Activated CD8-positive, alpha-beta memory T cell treated with anti-CD3 and anti-CD28 coated beads for 24 hours (primary cell): ENCODE results near the gene ODAD4.

Experiments used
- DNase-seq: peaks from one replicate; pipeline ENCODE4 v3.0.0-alpha.2; 2020

The ODAD4 gene

GRCh38 chr17:41943492-41943891 is 13.1 kb downstream of the ODAD4 start:
- no peak for DNase-seq

DNA sequence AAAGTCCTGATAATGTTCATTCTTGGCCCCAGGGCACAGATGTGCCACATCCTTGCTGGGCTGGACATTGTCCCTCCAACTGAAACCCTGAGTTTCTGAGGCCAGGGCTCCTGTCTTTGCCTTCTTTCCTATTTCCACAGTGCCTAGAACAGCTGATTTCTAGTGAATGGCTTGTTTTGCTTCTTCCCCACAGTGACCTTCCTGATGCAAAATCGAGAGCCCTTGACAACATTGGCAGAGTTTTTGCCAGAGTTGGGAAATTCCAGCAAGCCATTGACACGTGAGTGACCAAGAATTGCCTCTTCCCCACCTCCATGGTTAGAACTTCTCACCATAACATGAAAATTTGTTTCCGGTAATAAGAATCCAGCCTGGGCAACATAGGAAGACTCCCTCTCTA is 14.5 kb downstream of the ODAD4 start:
- DNase-seq: no peak

- no peak for DNase-seq
These were observed 18.5 kb downstream of the ODAD4 start for GRCh38 chr17:41948762-41949460.

- no peak for DNase-seq
These were observed 26.1 kb downstream of the ODAD4 start for GRCh38 chr17:41956522-41956921.

GRCh38 chr17:41957031-41957868 is 26.8 kb downstream of the ODAD4 start:
- no peak for DNase-seq

GRCh38 chr17:41957869-41958439 is 27.5 kb downstream of the ODAD4 start:
- DNase-seq: no peak

DNA sequence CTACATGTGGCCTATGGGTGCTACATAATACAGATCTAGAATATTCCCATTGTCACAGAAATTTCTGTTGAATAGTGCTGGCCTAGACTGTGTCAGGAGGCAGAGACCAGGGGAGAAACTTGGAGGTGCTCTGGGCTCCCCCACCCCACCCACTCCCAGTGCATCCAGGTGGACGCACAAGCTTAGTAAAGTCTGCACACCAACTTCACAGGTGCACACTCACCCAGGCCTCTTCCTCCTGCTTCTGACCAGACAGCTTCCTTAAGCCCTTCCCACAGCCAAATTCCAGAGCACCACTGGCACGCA is 28.6 kb downstream of the ODAD4 start:
- no peak for DNase-seq

GRCh38 chr17:41959336-41960095 is 29.1 kb downstream of the ODAD4 start:
- no peak for DNase-seq

GRCh38 chr17:41962111-41962510 is 31.7 kb downstream of the ODAD4 start:
- DNase-seq: no peak

DNA sequence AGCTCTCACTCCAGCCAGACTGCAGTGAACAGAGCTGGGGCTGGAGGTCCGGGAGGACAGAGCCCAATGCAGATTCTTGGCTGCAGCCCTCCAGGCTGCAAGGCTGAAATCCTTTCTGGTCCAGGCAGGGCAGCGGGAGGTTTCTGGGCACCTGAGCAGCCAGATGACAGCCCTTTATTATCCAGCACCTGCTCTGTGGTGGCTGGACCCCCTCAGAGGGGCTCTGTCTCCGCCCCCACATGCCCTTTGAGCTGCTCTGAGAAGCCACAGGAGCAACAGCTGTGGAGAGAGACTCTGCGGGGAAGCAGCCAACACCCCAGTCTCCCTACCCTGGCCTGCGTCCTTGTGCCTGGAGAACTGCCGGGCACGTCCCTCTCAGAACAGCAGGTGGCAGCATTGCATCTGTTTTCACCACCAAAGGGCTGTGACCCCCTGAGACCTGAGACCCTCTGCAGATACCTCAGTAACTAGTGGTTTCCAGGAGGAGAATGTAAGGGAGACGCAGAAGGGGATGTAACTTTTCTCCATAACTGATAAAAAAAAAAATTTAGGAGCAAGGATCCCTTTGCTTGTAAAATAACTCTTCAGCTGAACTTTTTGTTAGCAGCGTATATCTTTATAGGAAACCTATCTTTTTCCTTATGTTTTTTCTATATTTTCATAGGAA is 32.5 kb downstream of the ODAD4 start:
- DNase-seq: peak; percentile 84

DNA sequence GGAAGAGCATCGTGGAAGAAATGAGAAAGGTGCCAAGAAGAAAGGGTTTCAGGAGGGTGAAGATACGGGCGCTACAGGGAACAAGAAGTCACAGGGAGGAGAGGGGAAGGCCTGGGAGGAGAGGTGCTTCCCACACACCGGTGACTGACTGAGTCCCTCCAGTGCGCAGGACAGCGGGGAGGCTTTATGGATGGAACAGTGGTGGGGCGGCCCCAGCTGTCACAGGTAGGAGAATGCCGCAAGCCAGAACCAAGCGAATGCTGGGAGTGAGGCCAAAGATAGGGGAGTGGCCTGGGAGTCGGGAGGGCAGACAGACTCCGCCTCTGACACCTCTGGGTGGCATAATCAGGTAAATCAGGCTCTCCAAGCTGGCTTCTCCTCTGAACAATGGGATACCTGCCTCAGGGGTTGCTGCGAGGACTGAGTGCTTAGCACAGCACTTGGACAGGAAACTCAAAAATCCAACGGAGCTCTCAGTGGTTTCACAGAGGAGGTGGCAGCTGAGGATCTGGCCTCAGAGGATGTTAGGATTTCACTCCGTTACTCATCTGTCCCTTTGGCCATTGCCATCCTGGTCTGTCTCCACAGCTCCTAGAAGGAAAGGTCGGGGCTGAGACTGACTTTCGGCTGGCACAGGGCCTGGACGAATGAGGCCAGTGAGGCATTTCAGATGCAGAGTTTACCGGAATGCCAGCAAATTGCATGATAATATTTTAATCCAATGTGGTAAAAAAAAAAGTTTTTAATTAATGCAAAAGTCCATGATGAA is 35.5 kb downstream of the ODAD4 start:
- DNase-seq: peak; percentile 80

DNA sequence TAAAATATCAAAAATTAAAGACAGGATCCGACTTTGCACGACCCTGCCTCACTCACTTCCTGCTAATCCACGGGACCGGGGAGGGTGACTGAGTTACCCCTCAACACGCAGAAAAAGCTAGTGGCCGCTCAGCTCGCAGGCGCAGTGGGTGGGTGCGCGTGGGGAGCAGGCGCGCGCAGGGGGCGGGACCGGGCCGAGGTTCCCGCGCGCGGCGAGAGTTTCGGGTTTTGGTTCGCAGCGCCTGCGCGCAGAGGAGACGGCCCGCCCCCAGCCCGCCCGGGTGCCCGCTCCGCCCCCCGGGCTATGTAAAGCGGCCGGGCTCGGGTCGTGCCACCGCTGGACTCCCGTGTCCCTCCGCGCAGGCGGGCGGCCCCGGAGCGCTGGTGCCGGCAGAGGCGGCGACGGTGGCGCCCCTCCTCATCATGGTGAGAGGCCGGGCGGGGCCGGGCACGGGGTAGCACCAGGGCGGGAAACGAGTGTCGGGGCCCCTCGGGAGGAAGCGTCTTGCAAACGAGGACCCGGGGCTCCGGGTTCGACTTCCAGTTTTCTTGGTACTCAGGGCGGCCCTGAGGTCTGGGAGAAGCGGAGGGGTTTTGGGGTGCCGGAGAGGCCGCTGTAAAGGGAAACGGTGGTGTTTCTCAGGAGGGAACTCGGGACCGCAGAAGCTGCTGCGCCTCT is 36.2 kb downstream of the ODAD4 start, which contains the start of gene CNP:
Gene CNP, plus strand, starts transcription at position 333 of the 678 bp plus-strand sequence. Its CDS starts 90 bp downstream, at position 423.
- DNase-seq: peak; percentile 96

DNA sequence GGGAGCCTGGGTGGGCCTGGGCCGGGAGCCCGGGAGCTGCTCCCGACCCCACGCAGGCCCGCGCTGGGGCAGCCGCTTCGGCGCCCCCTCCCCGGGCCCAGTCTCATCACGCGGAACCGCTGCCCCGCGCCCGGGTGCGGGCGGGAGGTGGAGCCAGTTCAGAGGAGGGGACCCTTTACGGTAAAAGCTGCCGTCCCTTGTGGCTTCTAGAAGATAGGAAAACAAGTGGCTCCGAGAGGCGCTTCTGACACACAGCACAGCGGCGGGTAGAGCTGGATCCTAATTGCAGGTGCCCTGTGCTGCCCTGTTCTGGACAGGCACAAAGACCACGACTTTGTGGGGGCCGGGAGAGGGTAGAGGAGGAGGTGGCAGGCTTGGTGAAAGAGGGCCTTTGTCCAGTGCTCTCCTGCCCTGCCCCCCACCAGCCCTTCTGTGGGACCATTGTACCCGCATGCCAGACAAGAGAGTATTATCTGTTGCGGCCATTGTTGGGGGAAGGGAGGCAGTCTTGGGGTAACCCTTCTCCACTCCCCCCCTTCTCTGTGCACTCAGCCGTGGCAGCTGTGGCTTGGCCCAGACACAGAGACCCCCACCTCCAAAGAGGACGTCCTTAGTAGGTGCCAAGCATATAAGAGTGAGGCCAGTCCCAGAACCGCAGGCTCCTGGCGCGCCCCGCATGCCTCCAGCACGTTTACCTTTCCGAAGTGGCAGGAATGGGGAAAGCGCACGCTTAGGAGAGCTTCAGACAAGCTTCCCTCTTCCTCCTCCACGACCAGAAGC is 36.9 kb downstream of the ODAD4 start:
- DNase-seq: peak; percentile 74

DNA sequence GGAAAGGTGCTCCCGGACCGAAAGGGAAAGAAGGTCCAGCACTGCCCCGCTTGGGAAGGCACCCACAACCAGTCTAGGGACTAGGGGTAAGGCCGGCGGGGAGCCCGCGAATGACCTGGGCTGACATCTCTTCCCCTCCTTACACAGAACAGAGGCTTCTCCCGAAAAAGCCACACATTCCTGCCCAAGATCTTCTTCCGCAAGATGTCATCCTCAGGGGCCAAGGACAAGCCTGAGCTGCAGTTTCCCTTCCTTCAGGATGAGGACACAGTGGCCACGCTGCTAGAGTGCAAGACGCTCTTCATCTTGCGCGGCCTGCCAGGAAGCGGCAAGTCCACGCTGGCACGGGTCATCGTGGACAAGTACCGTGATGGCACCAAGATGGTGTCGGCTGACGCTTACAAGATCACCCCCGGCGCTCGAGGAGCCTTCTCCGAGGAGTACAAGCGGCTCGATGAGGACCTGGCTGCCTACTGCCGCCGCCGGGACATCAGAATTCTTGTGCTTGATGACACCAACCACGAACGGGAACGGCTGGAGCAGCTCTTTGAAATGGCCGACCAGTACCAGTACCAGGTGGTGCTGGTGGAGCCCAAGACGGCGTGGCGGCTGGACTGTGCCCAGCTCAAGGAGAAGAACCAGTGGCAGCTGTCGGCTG is 37.6 kb downstream of the ODAD4 start:
- DNase-seq: no peak

DNA sequence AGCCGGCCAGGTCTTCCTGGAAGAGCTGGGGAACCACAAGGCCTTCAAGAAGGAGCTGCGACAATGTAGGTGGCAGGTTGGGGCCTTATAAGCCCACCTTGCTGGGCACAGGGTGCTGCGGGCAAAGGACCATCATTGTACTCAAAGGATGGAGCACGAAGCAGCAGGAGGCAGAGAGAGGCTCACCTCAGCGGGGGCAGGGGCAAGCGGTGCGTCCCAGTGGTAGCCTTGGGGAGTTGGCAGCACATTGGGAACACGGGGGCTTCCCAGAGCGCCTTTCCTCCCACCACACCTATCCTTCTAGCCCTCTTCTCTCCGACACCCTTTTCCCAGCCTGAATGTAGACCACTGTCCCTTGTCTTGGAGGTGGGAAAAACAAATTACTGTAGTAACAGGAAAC is 38.3 kb downstream of the ODAD4 start:
- DNase-seq: no peak

DNA sequence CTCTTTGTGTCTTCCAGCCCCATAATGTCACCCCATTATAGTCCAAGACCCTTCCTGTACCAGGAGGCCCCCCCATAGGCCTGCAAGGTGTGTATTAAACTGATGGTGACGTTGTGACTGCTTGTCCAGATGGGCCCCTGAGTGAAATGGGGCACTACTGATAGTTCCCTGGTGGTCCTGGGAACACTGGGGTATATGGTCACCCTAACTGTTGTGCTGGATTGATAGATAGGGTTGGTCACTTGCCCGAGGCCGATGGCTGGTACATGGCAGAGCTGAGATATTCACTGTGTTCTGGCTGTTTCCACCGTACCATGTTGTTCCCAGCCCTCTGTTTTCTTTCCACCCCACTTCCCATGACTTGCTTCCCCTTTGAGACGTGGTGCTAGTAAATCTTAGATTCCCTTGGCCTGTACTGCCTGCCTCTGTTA is 40.5 kb downstream of the ODAD4 start:
- DNase-seq: no peak

- DNase-seq: no peak
These were observed 41.5 kb downstream of the ODAD4 start for GRCh38 chr17:41971721-41972523.

DNA sequence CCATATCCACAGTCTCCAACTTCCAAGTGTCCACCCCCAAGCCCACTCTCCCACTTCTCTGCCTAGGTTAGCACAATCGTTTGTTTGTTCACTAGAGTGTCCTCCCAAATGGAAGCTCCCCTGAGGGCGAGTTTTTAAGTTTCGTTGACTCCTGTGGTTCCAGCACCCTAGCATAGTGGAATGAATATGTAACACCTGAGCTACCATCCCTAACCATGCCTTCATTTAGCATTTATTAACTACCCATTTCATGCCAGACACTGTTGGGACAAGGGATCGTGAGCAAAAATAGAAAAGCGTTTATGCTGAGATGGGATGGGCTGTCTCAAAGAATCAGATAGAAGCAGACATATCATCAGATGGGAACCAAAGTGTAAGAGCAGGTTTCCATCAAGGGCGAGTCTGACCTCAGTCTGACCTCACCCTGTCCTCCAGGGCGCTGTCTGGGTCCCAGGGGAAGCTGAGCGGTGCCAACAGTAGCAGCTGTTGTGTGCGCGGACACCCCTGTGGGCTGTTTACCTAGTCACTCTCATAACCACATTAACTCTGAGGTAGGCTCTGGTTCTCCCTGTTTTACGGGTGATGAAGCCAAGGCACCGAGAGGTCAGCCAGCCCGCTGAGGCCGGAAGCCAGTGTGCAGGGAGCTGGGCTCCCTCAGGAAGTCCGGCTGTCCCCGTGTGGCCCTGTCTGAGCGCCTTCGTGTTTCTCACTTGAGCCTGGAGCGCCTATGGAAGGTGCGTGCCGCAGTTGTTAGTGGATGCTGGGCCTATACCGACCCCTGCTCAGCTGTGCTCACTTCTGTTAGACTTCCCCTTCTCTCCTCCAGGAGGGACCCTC is 42.4 kb downstream of the ODAD4 start:
- DNase-seq: no peak
